Mesothelial cell of epicardium (in vitro differentiated cells): ENCODE measurements around the gene NRF1. TPM values are rescaled to one million over a fixed set of nuclear protein-coding genes. Genes with fewer than 3 reads are reported as not detected.

ENCODE experiments used
- DNase-seq, 2 experiments: peaks; one replicate each; pipeline ENCODE4 v3.0.0; 2021; ENCODE audit warnings: low spot score in 2 of 2; ENCODE audit not compliant: unreplicated experiment in 2 of 2
- H3K27ac Mint-ChIP-seq: 2 replicates; pipeline ENCODE4 v1.8.0; 2021; ENCODE audit warnings: mixed read lengths
- H3K27me3 Mint-ChIP-seq: 2 replicates; pipeline ENCODE4 v1.8.0; 2021; ENCODE audit warnings: low read depth, mixed read lengths
- H3K36me3 Mint-ChIP-seq: 2 replicates; pipeline ENCODE4 v1.8.0; 2021; ENCODE audit warnings: mixed read lengths
- H3K4me1 Mint-ChIP-seq: 2 replicates; pipeline ENCODE4 v1.8.0; 2021; ENCODE audit warnings: mixed read lengths
- H3K4me3 Mint-ChIP-seq: 2 replicates; pipeline ENCODE4 v1.8.0; 2021; ENCODE audit warnings: mild to moderate bottlenecking, moderate library complexity, mixed read lengths
- H3K9me3 Mint-ChIP-seq: 2 replicates; pipeline ENCODE4 v1.8.0; 2021; ENCODE audit warnings: mixed read lengths
- CTCF ChIP-seq: fragments of 200-600 bp; sonication (generic); IDR thresholded peaks from one replicate; pipeline ENCODE4 v1.5.0; 2021; ENCODE audit warnings: antibody characterized with exemption; ENCODE audit not compliant: unreplicated experiment
- total RNA-seq: library from RNA; stranded (reverse); gene quantifications from 3 replicates; pipeline ENCODE4 v1.2.1, GENCODE V29; 2021

Gene NRF1
- total RNA-seq, 1 donor from 2014 or later: 26.3 TPM

- Mint-ChIP-seq H3K4me3 (no peak overlapping the region), H3K9me3 (no peaks in the 10 kb centered on the region), H3K27me3 (no peaks in the 10 kb centered on the region), H3K36me3 (peaks cover 27% of the 10 kb centered on the region), H3K27ac (no peak overlapping the region), H3K4me1 (no peaks in the 10 kb centered on the region)
- DNase-seq: no peak
- TF ChIP-seq CTCF: no peak
Measured at GRCh38 chr7:129752760-129753159, 141.2 kb downstream of the NRF1 start.

GRCh38 chr7:129754406-129754805 is 142.9 kb downstream of the NRF1 start:
- Mint-ChIP-seq H3K9me3 (no peaks in the 10 kb centered on the region), H3K36me3 (peaks cover 24% of the 10 kb centered on the region), H3K4me1 (no peaks in the 10 kb centered on the region), H3K27me3 (no peaks in the 10 kb centered on the region), H3K27ac (no peak overlapping the region), H3K4me3 (no peak overlapping the region)
- no peak for DNase-seq
- no peak for TF ChIP-seq CTCF

- H3K27ac Mint-ChIP-seq: no peak overlapping the region
- H3K9me3 Mint-ChIP-seq: no peaks in the 10 kb centered on the region
- DNase-seq: no peak
- no peak for TF ChIP-seq CTCF
- H3K4me1 Mint-ChIP-seq: no peaks in the 10 kb centered on the region
- H3K4me3 Mint-ChIP-seq: no peak overlapping the region
- peaks cover 13% of the 10 kb centered on the region for H3K36me3 Mint-ChIP-seq
- H3K27me3 Mint-ChIP-seq: no peaks in the 10 kb centered on the region
Measured at GRCh38 chr7:129757991-129758390, 146.5 kb downstream of the NRF1 start.

DNA sequence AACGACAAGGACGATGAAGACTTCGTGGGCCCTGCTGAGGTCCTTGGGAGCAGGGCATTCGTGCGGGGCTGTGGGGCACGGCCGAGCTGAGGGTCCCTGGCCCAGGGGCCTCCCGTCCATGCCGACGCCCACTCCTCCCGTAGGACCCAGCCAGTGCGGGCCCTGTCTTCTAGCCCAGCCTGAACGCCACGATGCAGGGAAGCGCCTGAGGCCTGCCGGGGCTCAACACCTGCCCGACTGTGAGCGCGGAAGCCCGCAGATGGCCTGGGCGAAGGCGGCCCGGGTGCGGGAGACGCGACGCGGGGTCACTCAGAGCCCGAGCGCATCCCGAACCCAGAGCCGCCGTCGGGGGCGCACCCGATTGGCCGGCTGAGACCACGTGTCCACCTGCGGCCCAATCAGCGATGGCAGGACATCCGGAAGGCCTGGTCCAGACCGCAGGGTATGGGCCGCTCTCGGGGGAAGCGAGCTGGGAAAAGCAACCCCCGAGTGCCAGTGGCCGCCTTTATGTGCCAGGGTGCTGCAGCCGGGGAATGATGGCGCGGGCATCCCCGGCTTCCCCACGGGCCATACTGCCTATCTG is 151.0 kb downstream of the NRF1 start:
- no peaks in the 10 kb centered on the region for H3K27me3 Mint-ChIP-seq
- H3K36me3 Mint-ChIP-seq: peaks cover 2% of the 10 kb centered on the region
- no peak for DNase-seq
- H3K27ac Mint-ChIP-seq: no peak overlapping the region
- no peaks in the 10 kb centered on the region for H3K9me3 Mint-ChIP-seq
- no peak for TF ChIP-seq CTCF
- H3K4me1 Mint-ChIP-seq: no peaks in the 10 kb centered on the region
- no peak overlapping the region for H3K4me3 Mint-ChIP-seq

DNA sequence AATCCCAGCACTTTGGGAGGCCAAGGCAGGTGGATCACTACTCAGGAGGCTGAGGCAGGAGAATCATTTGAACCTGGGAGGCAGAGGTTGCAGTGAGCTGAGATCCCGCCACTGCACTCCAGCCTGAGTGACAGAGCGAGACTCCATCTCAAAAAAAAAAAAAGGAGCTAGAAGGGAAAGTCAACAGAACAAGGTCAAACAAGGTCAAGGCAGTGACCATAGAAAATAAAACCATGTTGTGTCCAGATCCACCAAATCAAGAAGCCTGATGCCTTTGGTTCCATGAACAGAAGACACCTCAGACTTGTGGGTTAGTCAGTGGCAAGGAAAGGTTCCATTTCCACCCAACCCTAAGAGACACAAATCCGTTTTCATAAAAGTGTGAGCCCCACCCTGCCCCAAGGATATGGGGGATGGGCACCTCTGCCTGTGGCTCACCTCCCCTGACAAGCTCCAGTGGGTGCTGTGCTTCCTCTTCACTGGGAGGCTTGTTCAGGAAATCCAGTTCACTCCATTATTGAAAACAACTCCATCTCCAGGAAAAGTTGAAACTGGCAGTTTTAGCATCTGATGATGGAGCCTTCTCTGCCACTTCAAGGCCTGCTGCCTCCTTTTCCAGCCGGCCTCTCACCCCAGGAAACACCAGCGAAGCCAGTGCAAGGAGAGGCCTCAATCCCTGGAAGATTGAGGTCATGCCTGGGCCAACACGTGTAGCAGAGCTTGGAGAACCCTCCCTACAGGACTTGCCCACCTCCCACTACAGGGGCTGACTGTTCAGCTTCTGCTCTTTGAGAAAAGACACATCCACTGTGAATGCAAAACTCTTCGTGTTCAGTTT is 152.9 kb downstream of the NRF1 start:
- Mint-ChIP-seq H3K36me3 (no peaks in the 10 kb centered on the region), H3K27me3 (no peaks in the 10 kb centered on the region), H3K4me3 (no peak overlapping the region), H3K27ac (no peak overlapping the region), H3K9me3 (no peaks in the 10 kb centered on the region), H3K4me1 (no peaks in the 10 kb centered on the region)
- TF ChIP-seq CTCF: no peak
- DNase-seq: no peak
